RWPE2 (cell line): ENCODE data around the gene COL4A2.
A peak's percentile ranks its signal among the peaks of the same experiment; 100 is the strongest.

Experiments used
- ATAC-seq: fragments of 200-7000 bp; cut with Tn5 transposase; 3 replicates; pipeline ENCODE4 v1.9.1; 2021; ENCODE audit warnings: low read depth
- DNase-seq: peaks from one replicate; pipeline ENCODE4 v3.0.0-alpha.2; 2020; ENCODE audit warnings: low spot score
- H3K27ac ChIP-seq: fragments of 450-650 bp; 2 replicates; pipeline ENCODE4 v1.5.1; 2017; ENCODE audit warnings: mild to moderate bottlenecking; ENCODE audit not compliant: poor library complexity, severe bottlenecking
- H3K27me3 ChIP-seq: fragments of 250-450 bp; sonication (Bioruptor Pico); 2 replicates; pipeline ENCODE4 v1.5.1; 2021; ENCODE audit warnings: mild to moderate bottlenecking, moderate library complexity; ENCODE audit not compliant: insufficient read depth, poor library complexity, severe bottlenecking
- H3K36me3 ChIP-seq: fragments of 250-450 bp; sonication (Bioruptor Pico); 2 replicates; pipeline ENCODE4 v1.5.1; 2020; ENCODE audit warnings: low read depth, mild to moderate bottlenecking, moderate library complexity
- H3K4me1 ChIP-seq: fragments of 250-450 bp; sonication (Bioruptor Pico); 2 replicates; pipeline ENCODE4 v1.5.1; 2021; ENCODE audit warnings: mild to moderate bottlenecking, moderate library complexity; ENCODE audit not compliant: insufficient read depth, poor library complexity, severe bottlenecking
- H3K4me3 ChIP-seq: fragments of 250-450 bp; sonication (Bioruptor Pico); 2 replicates; pipeline ENCODE4 v1.5.1; 2021; ENCODE audit warnings: mild to moderate bottlenecking, moderate library complexity; ENCODE audit not compliant: severe bottlenecking
- H3K9me3 ChIP-seq: fragments of 250-450 bp; sonication (Bioruptor Pico); 2 replicates; pipeline ENCODE4 v1.5.1; 2021; ENCODE audit warnings: mild to moderate bottlenecking, moderate library complexity; ENCODE audit not compliant: severe bottlenecking
- TF ChIP-seq, protein P1 (sequence below): fragments of 450-650 bp; IDR thresholded peaks from one replicate; pipeline ENCODE4 v1.5.1; 2017; ENCODE audit warnings: mild to moderate bottlenecking, moderate library complexity; ENCODE audit not compliant: poor library complexity, severe bottlenecking

The COL4A2 gene

DNA sequence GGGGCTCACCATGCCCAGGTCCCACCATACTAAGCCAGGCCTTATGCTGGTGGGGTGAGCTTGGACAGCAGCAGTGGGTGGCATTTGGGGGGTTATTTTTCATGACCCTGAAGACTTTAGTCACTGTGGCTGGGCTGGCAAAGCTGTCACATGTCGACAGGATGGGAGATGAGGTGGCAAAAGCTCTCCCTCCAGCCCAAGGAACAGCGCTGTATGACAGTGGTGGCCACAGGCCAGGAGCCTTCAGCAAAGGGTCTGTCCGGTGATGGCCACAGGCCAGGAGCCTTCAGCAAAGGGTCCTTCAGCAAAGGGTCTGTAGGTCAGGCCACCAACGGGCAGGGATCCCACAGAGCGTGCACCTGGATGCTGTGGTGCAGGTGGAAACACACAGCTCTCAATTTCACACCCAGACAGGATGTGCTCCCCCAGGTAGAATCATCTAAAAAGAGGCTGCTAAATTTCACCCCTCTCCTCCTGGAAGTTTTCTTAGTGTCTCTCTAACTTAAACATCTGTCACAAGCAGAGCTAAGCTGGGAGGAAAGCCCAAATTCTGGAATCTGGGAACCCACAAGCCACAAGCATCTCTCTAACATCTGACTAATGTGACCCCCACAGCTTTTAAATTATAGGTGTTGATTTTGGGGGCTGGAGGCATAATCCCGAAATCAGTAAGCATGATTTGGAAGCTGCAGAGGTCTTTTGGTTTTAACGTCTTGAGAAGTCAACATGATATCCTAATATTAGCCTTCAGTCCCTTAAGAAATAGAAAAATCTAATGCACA is 23.2 kb upstream of the COL4A2 start:
- H3K9me3 ChIP-seq = no peaks in the 10 kb centered on the region
- TF ChIP-seq, protein P1, sequence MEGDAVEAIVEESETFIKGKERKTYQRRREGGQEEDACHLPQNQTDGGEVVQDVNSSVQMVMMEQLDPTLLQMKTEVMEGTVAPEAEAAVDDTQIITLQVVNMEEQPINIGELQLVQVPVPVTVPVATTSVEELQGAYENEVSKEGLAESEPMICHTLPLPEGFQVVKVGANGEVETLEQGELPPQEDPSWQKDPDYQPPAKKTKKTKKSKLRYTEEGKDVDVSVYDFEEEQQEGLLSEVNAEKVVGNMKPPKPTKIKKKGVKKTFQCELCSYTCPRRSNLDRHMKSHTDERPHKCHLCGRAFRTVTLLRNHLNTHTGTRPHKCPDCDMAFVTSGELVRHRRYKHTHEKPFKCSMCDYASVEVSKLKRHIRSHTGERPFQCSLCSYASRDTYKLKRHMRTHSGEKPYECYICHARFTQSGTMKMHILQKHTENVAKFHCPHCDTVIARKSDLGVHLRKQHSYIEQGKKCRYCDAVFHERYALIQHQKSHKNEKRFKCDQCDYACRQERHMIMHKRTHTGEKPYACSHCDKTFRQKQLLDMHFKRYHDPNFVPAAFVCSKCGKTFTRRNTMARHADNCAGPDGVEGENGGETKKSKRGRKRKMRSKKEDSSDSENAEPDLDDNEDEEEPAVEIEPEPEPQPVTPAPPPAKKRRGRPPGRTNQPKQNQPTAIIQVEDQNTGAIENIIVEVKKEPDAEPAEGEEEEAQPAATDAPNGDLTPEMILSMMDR = no peak
- H3K36me3 ChIP-seq = peaks cover 9% of the 10 kb centered on the region; the same call in 1 of the 2 replicates
- no peak overlapping the region for H3K27ac ChIP-seq
- no peaks in the 10 kb centered on the region for H3K4me1 ChIP-seq
- H3K4me3 ChIP-seq = no peak overlapping the region
- ATAC-seq = no peak
- DNase-seq = no peak
- no peaks in the 10 kb centered on the region for H3K27me3 ChIP-seq

DNA sequence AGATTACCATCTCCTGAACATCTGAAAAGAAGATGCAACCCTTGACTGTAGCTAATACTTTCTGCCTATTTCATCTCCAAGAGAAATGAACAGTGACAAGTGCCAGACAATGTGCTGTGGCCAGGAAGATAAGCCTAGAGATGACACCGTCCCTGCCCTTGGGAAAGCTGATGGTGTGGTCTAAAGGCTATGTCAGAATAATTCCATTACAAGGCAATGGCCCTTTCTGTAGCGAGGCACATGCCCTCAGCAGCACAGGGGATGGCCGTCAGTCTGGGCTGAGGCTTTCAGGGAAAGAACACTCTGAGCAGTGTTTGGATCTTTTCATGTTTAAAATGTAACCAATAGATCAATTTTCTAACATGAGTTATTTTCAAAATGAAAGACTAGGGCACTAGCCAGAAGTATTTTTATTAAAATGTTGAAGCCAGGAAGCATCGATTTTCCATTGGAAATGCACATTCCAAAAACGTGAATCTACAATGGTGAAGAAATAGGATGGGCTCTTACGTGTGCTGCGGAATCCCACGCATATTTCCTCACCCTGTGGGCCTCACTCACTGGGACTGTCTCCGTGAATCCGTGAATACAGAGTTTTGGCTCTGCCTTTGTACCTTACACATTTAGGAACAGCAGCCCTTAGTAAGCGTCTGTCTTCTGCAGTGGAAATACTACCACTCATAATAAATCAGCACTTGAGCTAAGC is 22.2 kb upstream of the COL4A2 start:
- DNase-seq (no peak), ATAC-seq (no peak)
- H3K27me3 ChIP-seq = no peaks in the 10 kb centered on the region
- H3K4me3 ChIP-seq = no peak overlapping the region
- no peak overlapping the region for H3K27ac ChIP-seq
- TF ChIP-seq, protein P1 = no peak
- H3K9me3 ChIP-seq = no peaks in the 10 kb centered on the region
- H3K4me1 ChIP-seq = no peaks in the 10 kb centered on the region
- H3K36me3 ChIP-seq = peaks cover 12% of the 10 kb centered on the region; the same call in 1 of the 2 replicates

DNA sequence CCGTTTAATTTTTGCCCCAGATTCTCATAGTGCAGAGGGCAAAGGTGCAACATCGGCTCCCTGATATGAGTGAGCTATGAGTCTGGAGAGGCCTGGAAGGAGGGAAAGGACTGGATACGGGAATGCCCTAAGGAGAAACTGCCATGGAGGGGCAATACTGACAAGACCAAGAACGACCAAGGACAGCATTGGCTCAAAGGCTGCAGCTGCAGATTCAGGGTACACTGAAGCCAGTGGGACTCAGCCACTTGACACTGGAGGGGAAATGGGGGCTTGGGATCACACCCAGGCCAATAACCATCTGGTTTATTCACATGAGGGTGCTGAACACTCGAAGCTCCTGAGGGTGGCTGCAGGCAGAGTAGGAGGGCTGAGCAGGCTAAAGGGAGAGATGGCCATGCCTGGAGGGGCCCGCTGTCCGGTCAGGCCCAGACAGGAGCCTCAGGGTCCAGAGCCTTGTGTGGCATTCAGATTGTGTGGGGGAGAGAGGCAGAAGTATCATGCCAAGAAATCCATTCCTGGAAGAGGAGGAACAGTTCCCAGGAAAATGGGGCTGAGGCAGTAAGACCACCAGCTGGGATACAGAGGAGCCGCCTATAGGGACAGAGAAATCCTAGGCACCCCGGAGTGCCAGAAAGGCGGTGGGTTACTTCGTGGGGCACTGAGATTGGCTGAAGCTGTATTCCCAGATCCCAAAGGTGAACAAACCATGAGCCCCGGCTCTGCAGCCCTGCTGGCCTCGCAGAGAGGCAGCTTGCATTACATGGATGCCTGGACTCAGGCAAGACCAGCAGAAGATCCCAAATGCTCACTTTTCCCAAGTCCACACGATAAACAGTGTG is 20.9 kb upstream of the COL4A2 start:
- H3K9me3 ChIP-seq = no peaks in the 10 kb centered on the region
- no peaks in the 10 kb centered on the region for H3K4me1 ChIP-seq
- H3K27ac ChIP-seq = peak overlapping the region; percentile 22
- no peak for DNase-seq
- no peaks in the 10 kb centered on the region for H3K27me3 ChIP-seq
- ATAC-seq = no peak
- H3K36me3 ChIP-seq = peaks cover 8% of the 10 kb centered on the region; the same call in 1 of the 2 replicates
- TF ChIP-seq, protein P1 = no peak
- no peak overlapping the region for H3K4me3 ChIP-seq

DNA sequence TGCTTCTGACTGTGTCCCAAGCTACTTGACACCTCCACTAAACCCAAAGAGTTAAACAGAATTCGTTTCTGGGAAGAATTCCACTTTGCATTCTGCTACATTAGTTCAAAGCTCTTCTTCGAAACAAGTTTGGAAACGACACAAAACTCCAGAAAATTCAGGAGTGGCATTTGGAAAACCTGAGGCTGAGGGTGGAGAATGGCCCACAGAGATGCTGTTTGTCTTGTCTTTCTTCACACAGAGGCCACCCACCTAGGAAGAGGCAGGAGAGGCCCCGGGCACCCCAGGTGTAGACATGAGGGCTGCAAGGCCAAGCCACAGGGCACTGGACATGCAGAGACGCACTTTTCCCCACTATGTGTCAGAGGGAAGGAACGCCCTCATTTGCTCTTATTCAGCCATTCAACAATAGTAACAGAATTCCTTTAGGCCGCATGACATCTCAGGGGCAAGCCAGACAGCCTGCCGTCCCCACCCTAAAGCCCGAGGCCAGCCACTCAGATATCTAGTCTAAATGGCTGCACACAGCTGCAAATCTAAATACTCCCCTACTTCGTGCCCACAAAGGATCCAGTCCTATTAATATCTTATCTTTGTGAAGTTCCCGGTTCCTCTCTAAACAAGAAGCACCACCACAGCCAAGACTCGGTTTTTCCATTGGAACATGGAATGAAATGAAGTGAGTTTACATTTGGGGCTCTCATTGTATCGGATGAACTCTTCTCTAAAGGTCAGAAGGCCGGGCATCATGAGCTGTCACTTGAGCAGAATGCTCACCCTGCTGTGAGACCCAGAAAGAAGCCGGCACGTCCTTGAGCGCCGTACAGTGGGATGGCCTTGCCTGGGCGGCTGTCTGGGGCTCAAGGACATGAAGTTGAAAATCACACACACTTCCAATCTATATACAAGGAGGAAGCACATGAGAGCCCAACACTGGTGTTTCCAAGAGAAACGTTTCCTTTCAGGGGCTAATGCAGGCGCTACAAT is 20.0 kb upstream of the COL4A2 start:
- H3K4me3 ChIP-seq = no peak overlapping the region
- peak overlapping the region; percentile 22 for H3K27ac ChIP-seq
- no peaks in the 10 kb centered on the region for H3K27me3 ChIP-seq
- ATAC-seq (peak; percentile 79), DNase-seq (no peak)
- H3K9me3 ChIP-seq = no peaks in the 10 kb centered on the region
- peaks cover 8% of the 10 kb centered on the region; the same call in 1 of the 2 replicates for H3K36me3 ChIP-seq
- no peaks in the 10 kb centered on the region for H3K4me1 ChIP-seq
- TF ChIP-seq, protein P1 = no peak
